Neutrophil (primary cell): ENCODE data around the gene MAP3K15.

ENCODE experiments used
- H3K27ac ChIP-seq: fragments of 200-600 bp; sonication (generic); 2 replicates; pipeline ENCODE4 v1.5.1; 2016; ENCODE audit warnings: mild to moderate bottlenecking, moderate library complexity
- H3K27me3 ChIP-seq: fragments of 200-600 bp; sonication (generic); 2 replicates; pipeline ENCODE4 v1.6.0; 2016; ENCODE audit warnings: mild to moderate bottlenecking
- H3K36me3 ChIP-seq: fragments of 200-600 bp; sonication (generic); 2 replicates; pipeline ENCODE4 v1.5.1; 2017
- H3K4me1 ChIP-seq, 2 experiments: fragments of 200-600 bp in 1 of 2; sonication (generic) in 1 of 2; 1 replicate in 1 of 2; 2 replicates in 1 of 2; pipeline versions ENCODE4 v1.5.1 to v1.6.1; 2013 to 2016; ENCODE audit warnings: low read depth in 1 of 2, low read length in 1 of 2, mild to moderate bottlenecking in 1 of 2, moderate library complexity in 1 of 2; ENCODE audit not compliant: control insufficient read depth in 1 of 2, insufficient read depth in 1 of 2
- H3K4me3 ChIP-seq, 2 experiments: fragments of 200-600 bp in 1 of 2; sonication (generic) in 1 of 2; 1 replicate in 1 of 2; 2 replicates in 1 of 2; pipeline ENCODE4 v1.5.1; 2013 to 2016; ENCODE audit warnings: low read depth in 1 of 2, low read length in 1 of 2, mild to moderate bottlenecking in 1 of 2, moderate library complexity in 1 of 2
- H3K9me3 ChIP-seq: fragments of 200-600 bp; sonication (generic); 2 replicates; pipeline ENCODE4 v1.5.1; 2016
- TF ChIP-seq, protein P1 (sequence below): fragments of 200-600 bp; sonication (generic); IDR thresholded peaks from 2 replicates; pipeline ENCODE4 v1.5.1; 2016; ENCODE audit warnings: antibody characterized with exemption

MAP3K15 gene

DNA sequence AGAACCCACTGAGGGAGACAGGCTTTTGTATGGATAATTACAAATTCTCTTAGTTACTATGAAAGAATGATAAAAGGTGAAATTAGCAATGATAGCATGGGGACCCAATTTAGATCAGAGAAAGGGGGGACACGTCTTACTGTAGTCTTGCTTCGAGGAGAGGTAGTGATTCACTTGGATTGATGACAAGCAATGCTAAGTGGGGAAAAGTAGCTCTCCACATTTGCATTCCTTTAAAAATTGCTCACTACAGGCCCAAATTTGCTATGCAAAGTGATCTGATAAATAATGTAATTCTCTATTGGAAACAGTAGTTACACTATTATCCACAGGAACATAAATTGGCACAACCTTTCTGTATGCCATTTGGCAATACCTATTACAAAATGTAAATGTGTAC lies 42.5 kb upstream of the MAP3K15 start:
- Histone ChIP-seq H3K4me3 (no peak overlapping the region), H3K9me3 (no peaks in the 10 kb centered on the region), H3K27ac (no peak overlapping the region), H3K27me3 (no peaks in the 10 kb centered on the region), H3K36me3 (peaks cover 14% of the 10 kb centered on the region), H3K4me1 (no peaks in the 10 kb centered on the region)
- TF ChIP-seq, protein P1, sequence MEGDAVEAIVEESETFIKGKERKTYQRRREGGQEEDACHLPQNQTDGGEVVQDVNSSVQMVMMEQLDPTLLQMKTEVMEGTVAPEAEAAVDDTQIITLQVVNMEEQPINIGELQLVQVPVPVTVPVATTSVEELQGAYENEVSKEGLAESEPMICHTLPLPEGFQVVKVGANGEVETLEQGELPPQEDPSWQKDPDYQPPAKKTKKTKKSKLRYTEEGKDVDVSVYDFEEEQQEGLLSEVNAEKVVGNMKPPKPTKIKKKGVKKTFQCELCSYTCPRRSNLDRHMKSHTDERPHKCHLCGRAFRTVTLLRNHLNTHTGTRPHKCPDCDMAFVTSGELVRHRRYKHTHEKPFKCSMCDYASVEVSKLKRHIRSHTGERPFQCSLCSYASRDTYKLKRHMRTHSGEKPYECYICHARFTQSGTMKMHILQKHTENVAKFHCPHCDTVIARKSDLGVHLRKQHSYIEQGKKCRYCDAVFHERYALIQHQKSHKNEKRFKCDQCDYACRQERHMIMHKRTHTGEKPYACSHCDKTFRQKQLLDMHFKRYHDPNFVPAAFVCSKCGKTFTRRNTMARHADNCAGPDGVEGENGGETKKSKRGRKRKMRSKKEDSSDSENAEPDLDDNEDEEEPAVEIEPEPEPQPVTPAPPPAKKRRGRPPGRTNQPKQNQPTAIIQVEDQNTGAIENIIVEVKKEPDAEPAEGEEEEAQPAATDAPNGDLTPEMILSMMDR, result no peak

- Histone ChIP-seq H3K4me3 (no peak overlapping the region), H3K27me3 (no peaks in the 10 kb centered on the region), H3K9me3 (no peaks in the 10 kb centered on the region), H3K36me3 (peaks cover 6% of the 10 kb centered on the region), H3K4me1 (no peaks in the 10 kb centered on the region), H3K27ac (no peak overlapping the region)
- TF ChIP-seq, protein P1, result no peak
Measured at GRCh38 chrX:19556202-19556601, 40.9 kb upstream of the MAP3K15 start.

- TF ChIP-seq, protein P1, result no peak
- Histone ChIP-seq H3K4me3 (no peak overlapping the region), H3K27me3 (no peaks in the 10 kb centered on the region), H3K9me3 (no peaks in the 10 kb centered on the region), H3K36me3 (peaks cover 9% of the 10 kb centered on the region), H3K4me1 (no peaks in the 10 kb centered on the region), H3K27ac (no peak overlapping the region)
Measured at GRCh38 chrX:19555683-19556082, 40.4 kb upstream of the MAP3K15 start.

GRCh38 chrX:19555236-19555635 lies 39.9 kb upstream of the MAP3K15 start:
- no peaks in the 10 kb centered on the region for H3K9me3 ChIP-seq
- H3K36me3 ChIP-seq, result peaks cover 14% of the 10 kb centered on the region
- TF ChIP-seq, protein P1, result no peak
- H3K4me3 ChIP-seq, result no peak overlapping the region
- no peak overlapping the region for H3K27ac ChIP-seq
- H3K27me3 ChIP-seq, result no peaks in the 10 kb centered on the region
- no peaks in the 10 kb centered on the region for H3K4me1 ChIP-seq

- Histone ChIP-seq H3K4me3 (no peak overlapping the region), H3K27ac (peak overlapping the region; percentile 6)
- TF ChIP-seq, protein P1, result no peak
Measured at GRCh38 chrX:19554786-19555185, 39.5 kb upstream of the MAP3K15 start.

GRCh38 chrX:19552793-19553192 lies 37.5 kb upstream of the MAP3K15 start:
- no peak overlapping the region for H3K27ac ChIP-seq
- H3K4me3 ChIP-seq, result no peak overlapping the region
- H3K9me3 ChIP-seq, result no peaks in the 10 kb centered on the region
- H3K27me3 ChIP-seq, result no peaks in the 10 kb centered on the region
- no peaks in the 10 kb centered on the region for H3K4me1 ChIP-seq
- TF ChIP-seq, protein P1, result no peak
- H3K36me3 ChIP-seq, result peaks cover 36% of the 10 kb centered on the region

More at GRCh38 chrX:19554786-19555185, 39.5 kb upstream of the MAP3K15 start:
- Histone ChIP-seq H3K9me3 (no peaks in the 10 kb centered on the region), H3K4me1 (no peaks in the 10 kb centered on the region), H3K36me3 (peaks cover 17% of the 10 kb centered on the region), H3K27me3 (no peaks in the 10 kb centered on the region)
